Prostate gland (tissue), 2 donors: ENCODE measurements around the gene SIM1. TPM values are rescaled to one million over a fixed set of nuclear protein-coding genes. Genes with fewer than 3 reads are reported as not detected.

ENCODE experiments used
- DNase-seq: peaks from one replicate; pipeline ENCODE4 v3.0.0-alpha.2; 2019; ENCODE audit warnings: low spot score
- H3K27ac ChIP-seq, 2 donors: fragments of 200-600 bp; sonication (generic); 2 replicates each; pipeline ENCODE4 v1.5.1; 2017 to 2019
- H3K27me3 ChIP-seq: fragments of 200-600 bp; sonication (generic); replicated peaks from 2 replicates; pipeline ENCODE4 v1.5.1; 2019; ENCODE audit not compliant: insufficient read depth
- H3K36me3 ChIP-seq, 2 donors: fragments of 200-600 bp; sonication (generic); 1 replicate in 1 of 2; 2 replicates in 1 of 2; pipeline versions ENCODE4 v1.5.1 to v1.8.1; 2017 to 2019
- H3K4me1 ChIP-seq: fragments of 200-600 bp; sonication (generic); replicated peaks from 2 replicates; pipeline ENCODE4 v1.5.1; 2019
- H3K4me3 ChIP-seq, 2 donors: fragments of 200-600 bp; sonication (generic); 2 replicates each; pipeline ENCODE4 v1.5.1; 2017 to 2019
- H3K9me3 ChIP-seq: fragments of 200-600 bp; sonication (generic); 2 replicates; pipeline ENCODE4 v1.5.1; 2017
- POLR2A ChIP-seq: fragments of 450-650 bp; IDR thresholded peaks from one replicate; pipeline ENCODE4 v1.6.1; 2016; ENCODE audit warnings: antibody characterized with exemption, mild to moderate bottlenecking
- POLR2AphosphoS5 ChIP-seq: sonication (generic); formaldehyde crosslinking; IDR thresholded peaks from one replicate; pipeline ENCODE4 v1.6.1; 2017; ENCODE audit warnings: antibody characterized with exemption
- WGBS: methylation state at CpG from one replicate; pipeline ENCODE4 v1.1.5; 2018; 5-methylcytosine and 5-hydroxymethylcytosine counted together
- intact Hi-C: fragments of 100-400 bp; cut with DNase I; formaldehyde crosslinking; loops from one replicate; pipeline ENCODE4 v1.14.2; 2022
- total RNA-seq, 2 donors: library from RNA; depleted of rRNA; stranded (reverse); fragments of >200 nt; gene quantifications; one replicate each; pipeline ENCODE4 v1.1.0, GENCODE V29; 2016
- TF ChIP-seq, protein P1 (sequence below), 4 experiments: fragments of 200-600 bp in 2 of 4; fragments of 450-650 bp in 2 of 4; sonication (generic) in 2 of 4; IDR thresholded peaks; 1 replicate in 3 of 4; 2 replicates in 1 of 4; pipeline ENCODE4 v1.5.1; 2016 to 2019; ENCODE audit warnings: antibody characterized with exemption in 4 of 4, mild to moderate bottlenecking in 2 of 4, moderate library complexity in 2 of 4

Gene SIM1
- total RNA-seq, 2 donors from 2014 or later, result 0.85 TPM; not detected in 1

DNA sequence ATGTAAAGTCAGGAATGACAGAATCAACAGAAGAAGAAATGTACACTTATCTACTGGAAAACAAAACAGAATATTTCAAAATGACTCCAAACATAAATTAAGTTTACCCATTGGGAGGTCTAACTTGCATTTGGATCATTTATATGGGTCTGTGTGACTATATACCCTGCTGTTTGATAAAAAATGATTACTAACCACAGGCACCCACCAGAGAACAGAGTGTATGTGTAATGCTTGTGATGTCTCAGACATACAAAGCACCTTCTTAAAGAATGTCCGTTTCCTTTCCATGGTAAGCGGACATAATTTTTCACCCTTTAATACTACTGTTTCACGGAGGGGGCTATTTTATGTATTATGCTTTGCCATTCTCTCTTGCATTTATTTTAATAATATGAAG, 19.2 kb downstream of the SIM1 start:
- H3K4me1 ChIP-seq, result no peaks in the 10 kb centered on the region

DNA sequence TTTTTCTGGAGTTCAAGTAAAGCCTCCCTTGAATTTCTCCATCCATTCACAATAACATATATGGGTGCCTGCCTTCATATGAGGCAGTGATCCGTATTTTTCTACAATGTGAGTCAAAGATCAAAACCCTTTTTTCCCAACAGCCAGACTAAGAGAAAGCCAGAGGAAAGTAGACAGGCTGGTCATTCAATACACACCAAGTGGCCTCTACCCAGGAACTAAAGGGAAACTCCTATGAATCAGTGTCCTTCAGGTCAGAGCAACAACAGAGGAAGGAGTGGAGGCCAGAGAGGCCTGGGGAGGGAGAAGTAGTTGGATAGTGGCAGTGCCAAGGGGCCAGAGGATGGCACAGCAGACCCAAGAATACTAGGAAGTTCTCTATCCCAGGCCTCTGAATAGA, 23.8 kb downstream of the SIM1 start:
- TF ChIP-seq, protein P1, sequence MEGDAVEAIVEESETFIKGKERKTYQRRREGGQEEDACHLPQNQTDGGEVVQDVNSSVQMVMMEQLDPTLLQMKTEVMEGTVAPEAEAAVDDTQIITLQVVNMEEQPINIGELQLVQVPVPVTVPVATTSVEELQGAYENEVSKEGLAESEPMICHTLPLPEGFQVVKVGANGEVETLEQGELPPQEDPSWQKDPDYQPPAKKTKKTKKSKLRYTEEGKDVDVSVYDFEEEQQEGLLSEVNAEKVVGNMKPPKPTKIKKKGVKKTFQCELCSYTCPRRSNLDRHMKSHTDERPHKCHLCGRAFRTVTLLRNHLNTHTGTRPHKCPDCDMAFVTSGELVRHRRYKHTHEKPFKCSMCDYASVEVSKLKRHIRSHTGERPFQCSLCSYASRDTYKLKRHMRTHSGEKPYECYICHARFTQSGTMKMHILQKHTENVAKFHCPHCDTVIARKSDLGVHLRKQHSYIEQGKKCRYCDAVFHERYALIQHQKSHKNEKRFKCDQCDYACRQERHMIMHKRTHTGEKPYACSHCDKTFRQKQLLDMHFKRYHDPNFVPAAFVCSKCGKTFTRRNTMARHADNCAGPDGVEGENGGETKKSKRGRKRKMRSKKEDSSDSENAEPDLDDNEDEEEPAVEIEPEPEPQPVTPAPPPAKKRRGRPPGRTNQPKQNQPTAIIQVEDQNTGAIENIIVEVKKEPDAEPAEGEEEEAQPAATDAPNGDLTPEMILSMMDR (IDR thresholded peaks at IDR 0.05), result no peak
- TF ChIP-seq POLR2AphosphoS5 (no peak), POLR2A (no peak)
- 89% methylated on average over 1 of the region's 1 CpG for WGBS
- H3K27me3 ChIP-seq, result no peaks in the 10 kb centered on the region
- intact Hi-C loops, result no loop called here
- H3K4me3 ChIP-seq, result no peak overlapping the region
- no peaks in the 10 kb centered on the region for H3K36me3 ChIP-seq
- H3K4me1 ChIP-seq, result no peaks in the 10 kb centered on the region
- H3K9me3 ChIP-seq, result no peaks in the 10 kb centered on the region
- H3K27ac ChIP-seq, result no peak overlapping the region
- no peak for DNase-seq

More for the DNA sequence above, 19.2 kb downstream of the SIM1 start:
- 39% methylated on average over 3 of the region's 3 CpGs for WGBS
- peaks cover 24% of the 10 kb centered on the region for H3K27me3 ChIP-seq
- H3K36me3 ChIP-seq, result no peaks in the 10 kb centered on the region
- no peaks in the 10 kb centered on the region for H3K9me3 ChIP-seq
- no peak overlapping the region for H3K27ac ChIP-seq
- DNase-seq, result no peak
- TF ChIP-seq POLR2A (no peak), POLR2AphosphoS5 (no peak)
- TF ChIP-seq, protein P1 (IDR thresholded peaks at IDR 0.05), result no peak
- no peak overlapping the region for H3K4me3 ChIP-seq
- intact Hi-C loops, result no loop called here

DNA sequence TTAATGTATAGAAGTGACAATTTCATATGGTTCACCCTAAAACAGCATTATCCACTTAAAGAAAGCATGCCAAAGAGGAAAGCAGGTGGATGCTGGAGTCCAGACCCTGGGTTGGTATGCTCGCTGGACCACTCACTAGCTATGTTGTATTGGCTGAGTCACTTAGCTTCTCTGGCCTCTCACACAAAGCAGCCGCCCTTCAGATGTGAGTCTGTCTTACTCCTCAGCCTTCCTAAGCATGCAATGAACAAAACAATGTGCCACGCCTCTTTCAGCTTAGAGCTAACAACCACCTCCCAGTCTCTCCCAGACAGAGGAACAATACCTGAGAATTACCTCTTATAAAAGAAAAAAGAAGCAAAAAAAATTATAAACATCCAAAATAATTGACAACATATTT, 29.4 kb downstream of the SIM1 start:
- intact Hi-C loops, result no loop called here
- Histone ChIP-seq H3K9me3 (no peaks in the 10 kb centered on the region), H3K4me1 (no peaks in the 10 kb centered on the region), H3K4me3 (no peak overlapping the region), H3K27ac (no peak overlapping the region), H3K27me3 (no peaks in the 10 kb centered on the region), H3K36me3 (no peaks in the 10 kb centered on the region)
- TF ChIP-seq POLR2AphosphoS5, result no peak
- TF ChIP-seq POLR2A, result no peak
- TF ChIP-seq, protein P1 (IDR thresholded peaks at IDR 0.05), result no peak
- DNase-seq, result no peak
- 44% methylated on average over 3 of the region's 3 CpGs for WGBS

DNA sequence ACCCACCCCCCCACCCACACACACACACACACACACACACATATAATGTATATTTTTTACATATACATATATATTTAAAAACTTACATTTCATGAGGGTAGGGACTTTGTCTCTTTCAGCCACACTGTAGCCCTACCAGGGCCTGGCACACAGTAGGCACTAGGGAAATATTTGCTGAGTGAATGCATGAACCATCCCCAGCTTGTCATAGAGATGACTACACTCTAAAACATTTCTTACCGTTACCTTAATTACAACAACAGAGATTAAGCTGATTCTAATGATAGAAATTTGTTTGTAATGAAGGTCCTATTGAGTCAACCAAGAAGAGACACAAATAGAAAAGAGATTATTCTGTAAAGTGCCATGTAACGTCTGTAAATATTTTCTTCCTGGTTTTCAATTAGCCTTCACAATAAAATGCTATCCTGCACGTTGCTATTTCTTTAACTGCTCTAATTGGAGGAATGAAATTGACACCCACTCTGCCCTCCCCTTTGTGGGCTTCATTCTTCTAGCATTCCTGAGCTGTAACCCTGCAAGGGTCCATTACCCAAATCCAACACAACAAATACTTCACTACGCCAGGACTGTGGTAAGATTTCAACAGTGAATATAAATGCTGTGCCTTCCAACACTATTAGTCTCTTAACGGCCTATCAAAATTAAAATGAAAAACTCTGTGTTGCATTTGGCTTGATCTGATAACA, 30.8 kb downstream of the SIM1 start:
- no peak overlapping the region for H3K27ac ChIP-seq
- no peaks in the 10 kb centered on the region for H3K27me3 ChIP-seq
- H3K9me3 ChIP-seq, result no peaks in the 10 kb centered on the region
- no peaks in the 10 kb centered on the region for H3K36me3 ChIP-seq
- H3K4me3 ChIP-seq, result no peak overlapping the region
- no peaks in the 10 kb centered on the region for H3K4me1 ChIP-seq
- TF ChIP-seq POLR2AphosphoS5, result no peak
- TF ChIP-seq, protein P1 (IDR thresholded peaks at IDR 0.05), result no peak
- TF ChIP-seq POLR2A, result no peak
- WGBS, result 44% methylated on average over 5 of the region's 5 CpGs
- intact Hi-C loops, result no loop called here
- no peak for DNase-seq

DNA sequence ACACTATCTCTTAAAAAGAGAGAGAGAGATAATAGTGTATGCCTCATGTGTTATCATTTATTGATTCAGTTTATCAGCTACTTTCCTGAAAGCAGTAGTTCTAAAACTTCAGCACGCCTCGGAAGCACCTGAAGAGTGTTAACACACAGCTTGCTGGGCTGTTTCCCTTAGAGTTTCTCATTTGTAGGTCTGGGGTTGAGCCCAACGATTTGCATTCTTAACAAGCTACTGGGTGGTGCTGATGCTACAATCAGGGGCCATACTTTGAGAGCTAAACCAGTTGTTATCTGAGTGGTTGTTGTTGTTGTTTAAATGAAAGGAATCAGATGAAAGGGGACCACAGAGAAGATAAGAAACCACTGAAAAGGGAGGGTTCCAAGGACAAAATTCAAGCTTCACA, 32.6 kb downstream of the SIM1 start:
- no peaks in the 10 kb centered on the region for H3K27me3 ChIP-seq
- H3K36me3 ChIP-seq, result no peaks in the 10 kb centered on the region
- no peaks in the 10 kb centered on the region for H3K4me1 ChIP-seq
- H3K4me3 ChIP-seq, result no peak overlapping the region
- intact Hi-C loops, result no loop called here
- WGBS, result 36% methylated on average over 3 of the region's 3 CpGs
- DNase-seq, result no peak
- TF ChIP-seq, protein P1 (IDR thresholded peaks at IDR 0.05), result no peak
- H3K27ac ChIP-seq, result no peak overlapping the region
- H3K9me3 ChIP-seq, result no peaks in the 10 kb centered on the region
